Measurements from ENCODE around the gene SMPD3. TPM values are rescaled to one million over a fixed set of nuclear protein-coding genes. Genes with fewer than 3 reads are reported as not detected.

The SMPD3 gene
- total and polyA plus RNA-seq, 5 donors from 2014 or later = 7.1 to 20.3 (median 18.1) TPM

- H3K36me3 ChIP-seq (ENCODE audit: control insufficient read depth, insufficient read depth, low read length) = no peaks in the 10 kb centered on the region
- DNase-seq = no peak
- Mint-ChIP-seq H3K4me1 (peaks cover 0 to 7% (median 0%) of the 10 kb centered on the region in 4 donors), H3K4me3 (no peak overlapping the region), H3K27me3 (peaks cover 13% of the 10 kb centered on the region), H3K9me3 (peaks cover 0 to 4% (median 0%) of the 10 kb centered on the region in 7 donors), H3K27ac (no peak overlapping the region), H3K36me3 (no peaks in the 10 kb centered on the region)
- no peak for ATAC-seq (ENCODE audit: low read depth in 2 of 2)
- peaks cover 4 to 5% of the 10 kb centered on the region in 2 experiments for H3K9me3 ChIP-seq (ENCODE audit: control insufficient read depth in 2 of 2, low read length in 2 of 2)
- no peak overlapping the region for H3K27ac ChIP-seq (ENCODE audit: insufficient read depth, low read length, poor library complexity, severe bottlenecking)
- no peak overlapping the region for H3K4me3 ChIP-seq (ENCODE audit: low read depth, low read length)
- no peaks in the 10 kb centered on the region for H3K27me3 ChIP-seq (ENCODE audit: control insufficient read depth, insufficient read depth, low read length)
- peaks cover 2% of the 10 kb centered on the region for H3K4me1 ChIP-seq (ENCODE audit: control insufficient read depth, insufficient read depth, low read length, poor library complexity, severe bottlenecking)
These were observed 9.8 kb upstream of the SMPD3 start for GRCh38 chr16:68458101-68458500.

GRCh38 chr16:68455631-68456030 lies 7.3 kb upstream of the SMPD3 start:
- DNase-seq (no peak), ATAC-seq (ENCODE audit: low read depth in 2 of 2) (no peak)
- Histone ChIP-seq H3K4me1 (ENCODE audit: control insufficient read depth, insufficient read depth, low read length, poor library complexity, severe bottlenecking) (peaks cover 7% of the 10 kb centered on the region), H3K27ac (ENCODE audit: insufficient read depth, low read length, poor library complexity, severe bottlenecking) (no peak overlapping the region), H3K4me3 (ENCODE audit: low read depth, low read length) (no peak overlapping the region), H3K27me3 (ENCODE audit: control insufficient read depth, insufficient read depth, low read length) (no peaks in the 10 kb centered on the region), H3K9me3 (ENCODE audit: control insufficient read depth in 2 of 2, low read length in 2 of 2) (no peaks in the 10 kb centered on the region), H3K36me3 (ENCODE audit: control insufficient read depth, insufficient read depth, low read length) (no peaks in the 10 kb centered on the region)
- no peaks in the 10 kb centered on the region for H3K36me3 Mint-ChIP-seq
- H3K4me1 Mint-ChIP-seq = peaks cover 0 to 7% (median 4%) of the 10 kb centered on the region in 4 donors
- peaks cover 0 to 2% (median 0%) of the 10 kb centered on the region in 7 donors for H3K9me3 Mint-ChIP-seq
- H3K27me3 Mint-ChIP-seq = peaks cover 19% of the 10 kb centered on the region
- H3K27ac Mint-ChIP-seq = no peak overlapping the region
- H3K4me3 Mint-ChIP-seq = no peak overlapping the region

- H3K9me3 ChIP-seq (ENCODE audit: control insufficient read depth in 2 of 2, low read length in 2 of 2) = no peaks in the 10 kb centered on the region
- Mint-ChIP-seq H3K27ac (no peak overlapping the region), H3K9me3 (peaks cover 0 to 2% (median 0%) of the 10 kb centered on the region in 7 donors), H3K27me3 (peaks cover 21% of the 10 kb centered on the region), H3K4me3 (no peak overlapping the region), H3K36me3 (no peaks in the 10 kb centered on the region), H3K4me1 (peaks cover 0 to 11% (median 8%) of the 10 kb centered on the region in 4 donors)
- no peaks in the 10 kb centered on the region for H3K36me3 ChIP-seq (ENCODE audit: control insufficient read depth, insufficient read depth, low read length)
- DNase-seq (no peak), ATAC-seq (ENCODE audit: low read depth in 2 of 2) (no peak)
- H3K27me3 ChIP-seq (ENCODE audit: control insufficient read depth, insufficient read depth, low read length) = no peaks in the 10 kb centered on the region
- peaks cover 7% of the 10 kb centered on the region for H3K4me1 ChIP-seq (ENCODE audit: control insufficient read depth, insufficient read depth, low read length, poor library complexity, severe bottlenecking)
- H3K27ac ChIP-seq (ENCODE audit: insufficient read depth, low read length, poor library complexity, severe bottlenecking) = no peak overlapping the region
- H3K4me3 ChIP-seq (ENCODE audit: low read depth, low read length) = no peak overlapping the region
These were observed 6.7 kb upstream of the SMPD3 start for GRCh38 chr16:68454920-68455435.

GRCh38 chr16:68453816-68454215 lies 5.5 kb upstream of the SMPD3 start:
- Histone ChIP-seq H3K4me1 (ENCODE audit: control insufficient read depth, insufficient read depth, low read length, poor library complexity, severe bottlenecking) (peaks cover 13% of the 10 kb centered on the region), H3K27me3 (ENCODE audit: control insufficient read depth, insufficient read depth, low read length) (no peaks in the 10 kb centered on the region), H3K9me3 (ENCODE audit: control insufficient read depth in 2 of 2, low read length in 2 of 2) (no peaks in the 10 kb centered on the region), H3K27ac (ENCODE audit: insufficient read depth, low read length, poor library complexity, severe bottlenecking) (no peak overlapping the region), H3K4me3 (ENCODE audit: low read depth, low read length) (no peak overlapping the region), H3K36me3 (ENCODE audit: control insufficient read depth, insufficient read depth, low read length) (no peaks in the 10 kb centered on the region)
- no peak overlapping the region for H3K4me3 Mint-ChIP-seq
- peaks cover 14% of the 10 kb centered on the region for H3K27me3 Mint-ChIP-seq
- DNase-seq = no peak
- H3K27ac Mint-ChIP-seq = no peak overlapping the region
- no peak for ATAC-seq (ENCODE audit: low read depth in 2 of 2)
- H3K36me3 Mint-ChIP-seq = no peaks in the 10 kb centered on the region
- peaks cover 4 to 17% (median 12%) of the 10 kb centered on the region in 4 donors for H3K4me1 Mint-ChIP-seq
- no peaks in the 10 kb centered on the region for H3K9me3 Mint-ChIP-seq

GRCh38 chr16:68452176-68452575 lies 3.9 kb upstream of the SMPD3 start:
- H3K27ac Mint-ChIP-seq = no peak overlapping the region
- Histone ChIP-seq H3K27me3 (ENCODE audit: control insufficient read depth, insufficient read depth, low read length) (no peaks in the 10 kb centered on the region), H3K36me3 (ENCODE audit: control insufficient read depth, insufficient read depth, low read length) (no peaks in the 10 kb centered on the region), H3K9me3 (ENCODE audit: control insufficient read depth in 2 of 2, low read length in 2 of 2) (no peaks in the 10 kb centered on the region), H3K4me3 (ENCODE audit: low read depth, low read length) (no peak overlapping the region), H3K27ac (ENCODE audit: insufficient read depth, low read length, poor library complexity, severe bottlenecking) (no peak overlapping the region), H3K4me1 (ENCODE audit: control insufficient read depth, insufficient read depth, low read length, poor library complexity, severe bottlenecking) (peaks cover 27% of the 10 kb centered on the region)
- DNase-seq (no peak), ATAC-seq (ENCODE audit: low read depth in 2 of 2) (no peak)
- H3K36me3 Mint-ChIP-seq = no peaks in the 10 kb centered on the region
- peaks cover 21% of the 10 kb centered on the region for H3K27me3 Mint-ChIP-seq
- no peak overlapping the region for H3K4me3 Mint-ChIP-seq
- peaks cover 8 to 29% (median 18%) of the 10 kb centered on the region in 4 donors for H3K4me1 Mint-ChIP-seq
- peaks cover 0 to 3% (median 0%) of the 10 kb centered on the region in 7 donors for H3K9me3 Mint-ChIP-seq

GRCh38 chr16:68451676-68452075 lies 3.4 kb upstream of the SMPD3 start:
- no peak for ATAC-seq (ENCODE audit: low read depth in 2 of 2)
- Mint-ChIP-seq H3K36me3 (no peaks in the 10 kb centered on the region), H3K9me3 (peaks cover 0 to 3% (median 0%) of the 10 kb centered on the region in 7 donors), H3K4me3 (no peak overlapping the region), H3K27me3 (peaks cover 22% of the 10 kb centered on the region), H3K27ac (no peak overlapping the region), H3K4me1 (peaks cover 8 to 31% (median 18%) of the 10 kb centered on the region in 4 donors)
- Histone ChIP-seq H3K4me1 (ENCODE audit: control insufficient read depth, insufficient read depth, low read length, poor library complexity, severe bottlenecking) (peaks cover 29% of the 10 kb centered on the region), H3K27ac (ENCODE audit: insufficient read depth, low read length, poor library complexity, severe bottlenecking) (no peak overlapping the region), H3K9me3 (ENCODE audit: control insufficient read depth in 2 of 2, low read length in 2 of 2) (no peaks in the 10 kb centered on the region), H3K27me3 (ENCODE audit: control insufficient read depth, insufficient read depth, low read length) (no peaks in the 10 kb centered on the region), H3K36me3 (ENCODE audit: control insufficient read depth, insufficient read depth, low read length) (no peaks in the 10 kb centered on the region), H3K4me3 (ENCODE audit: low read depth, low read length) (no peak overlapping the region)
- no peak for DNase-seq

- no peak overlapping the region for H3K27ac Mint-ChIP-seq
- Histone ChIP-seq H3K27ac (ENCODE audit: insufficient read depth, low read length, poor library complexity, severe bottlenecking) (no peak overlapping the region), H3K4me3 (ENCODE audit: low read depth, low read length) (no peak overlapping the region), H3K9me3 (ENCODE audit: control insufficient read depth in 2 of 2, low read length in 2 of 2) (no peaks in the 10 kb centered on the region), H3K27me3 (ENCODE audit: control insufficient read depth, insufficient read depth, low read length) (peaks cover 3% of the 10 kb centered on the region), H3K36me3 (ENCODE audit: control insufficient read depth, insufficient read depth, low read length) (no peaks in the 10 kb centered on the region), H3K4me1 (ENCODE audit: control insufficient read depth, insufficient read depth, low read length, poor library complexity, severe bottlenecking) (peaks cover 29% of the 10 kb centered on the region)
- H3K9me3 Mint-ChIP-seq = peaks cover 0 to 3% (median 0%) of the 10 kb centered on the region in 7 donors
- H3K4me3 Mint-ChIP-seq = no peak overlapping the region
- H3K36me3 Mint-ChIP-seq = no peaks in the 10 kb centered on the region
- DNase-seq = no peak
- peaks cover 9 to 37% (median 18%) of the 10 kb centered on the region in 4 donors for H3K4me1 Mint-ChIP-seq
- H3K27me3 Mint-ChIP-seq = peaks cover 24% of the 10 kb centered on the region
- no peak for ATAC-seq (ENCODE audit: low read depth in 2 of 2)
These were observed 2.5 kb upstream of the SMPD3 start for GRCh38 chr16:68450741-68451255.

Data from CD4-positive, CD25-positive, alpha-beta regulatory T cell (primary cell).